ENCODE measurements around the gene PCDHGA8. TPM values are rescaled to one million over a fixed set of nuclear protein-coding genes. Genes with fewer than 3 reads are reported as not detected.

PCDHGA8 gene
- total RNA-seq, 1 donor from 2014 or later, result 1.5 TPM

DNA sequence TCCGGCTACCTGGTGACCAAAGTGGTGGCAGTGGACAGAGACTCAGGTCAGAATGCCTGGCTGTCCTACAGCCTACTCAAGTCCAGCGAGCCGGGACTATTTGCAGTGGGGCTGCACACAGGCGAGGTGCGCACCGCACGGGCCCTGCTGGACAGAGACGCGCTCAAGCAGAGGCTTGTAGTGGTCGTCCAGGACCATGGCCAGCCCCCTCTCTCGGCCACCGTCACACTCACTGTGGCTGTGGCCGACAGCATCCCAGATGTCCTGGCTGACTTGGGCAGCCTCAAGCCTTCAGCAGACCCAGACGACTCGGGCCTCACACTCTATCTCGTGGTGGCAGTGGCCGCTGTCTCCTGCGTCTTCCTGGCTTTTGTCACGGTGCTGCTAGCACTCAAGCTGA is 35.5 kb upstream of the PCDHGA8 start:
- TF ChIP-seq, protein P1, sequence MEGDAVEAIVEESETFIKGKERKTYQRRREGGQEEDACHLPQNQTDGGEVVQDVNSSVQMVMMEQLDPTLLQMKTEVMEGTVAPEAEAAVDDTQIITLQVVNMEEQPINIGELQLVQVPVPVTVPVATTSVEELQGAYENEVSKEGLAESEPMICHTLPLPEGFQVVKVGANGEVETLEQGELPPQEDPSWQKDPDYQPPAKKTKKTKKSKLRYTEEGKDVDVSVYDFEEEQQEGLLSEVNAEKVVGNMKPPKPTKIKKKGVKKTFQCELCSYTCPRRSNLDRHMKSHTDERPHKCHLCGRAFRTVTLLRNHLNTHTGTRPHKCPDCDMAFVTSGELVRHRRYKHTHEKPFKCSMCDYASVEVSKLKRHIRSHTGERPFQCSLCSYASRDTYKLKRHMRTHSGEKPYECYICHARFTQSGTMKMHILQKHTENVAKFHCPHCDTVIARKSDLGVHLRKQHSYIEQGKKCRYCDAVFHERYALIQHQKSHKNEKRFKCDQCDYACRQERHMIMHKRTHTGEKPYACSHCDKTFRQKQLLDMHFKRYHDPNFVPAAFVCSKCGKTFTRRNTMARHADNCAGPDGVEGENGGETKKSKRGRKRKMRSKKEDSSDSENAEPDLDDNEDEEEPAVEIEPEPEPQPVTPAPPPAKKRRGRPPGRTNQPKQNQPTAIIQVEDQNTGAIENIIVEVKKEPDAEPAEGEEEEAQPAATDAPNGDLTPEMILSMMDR (IDR thresholded peaks at IDR 0.05), result no peak
- intact Hi-C loops (cut with DNase I), result no loop called here
- Histone ChIP-seq H3K36me3 (no peaks in the 10 kb centered on the region), H3K4me1 (no peaks in the 10 kb centered on the region), H3K27ac (no peak overlapping the region), H3K27me3 (ENCODE audit: low read depth) (peaks cover 24% of the 10 kb centered on the region), H3K4me3 (no peak overlapping the region), H3K9me3 (peaks cover 62% of the 10 kb centered on the region)
- ATAC-seq (no peak), DNase-seq (no peak)

DNA sequence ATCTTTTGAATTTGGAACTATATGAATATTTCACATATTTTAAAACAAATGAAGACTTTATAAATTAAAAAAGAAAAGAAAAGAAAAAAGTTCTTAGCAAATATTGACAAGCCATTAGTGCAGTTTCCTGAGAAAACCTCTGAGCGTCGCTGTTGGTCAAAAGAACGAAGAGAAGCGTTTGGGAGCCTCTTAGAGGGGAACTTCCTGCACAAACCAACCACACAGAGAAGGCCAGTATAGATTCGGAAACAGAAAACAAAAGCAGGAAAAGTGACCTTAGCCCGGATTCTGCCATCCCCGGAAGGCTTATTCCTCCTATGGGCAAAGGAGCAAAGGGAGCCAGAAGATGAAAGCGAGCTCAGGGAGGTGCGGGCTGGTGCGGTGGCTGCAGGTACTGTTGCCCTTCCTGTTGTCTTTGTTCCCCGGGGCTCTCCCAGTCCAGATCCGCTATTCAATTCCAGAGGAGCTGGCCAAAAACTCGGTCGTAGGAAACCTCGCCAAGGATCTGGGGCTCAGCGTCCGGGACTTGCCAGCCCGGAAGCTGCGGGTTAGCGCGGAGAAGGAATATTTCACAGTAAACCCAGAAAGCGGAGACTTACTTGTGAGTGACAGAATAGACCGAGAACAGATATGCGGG is 32.5 kb upstream of the PCDHGA8 start, which contains the start of gene PCDHGB2:
PCDHGB2 (plus strand) TSS at position 205 of the 637 bp plus-strand sequence; CDS start at position 347, 142 bp downstream.
- no peak for DNase-seq
- TF ChIP-seq, protein P1 (IDR thresholded peaks at IDR 0.05), result peak; percentile 37

DNA sequence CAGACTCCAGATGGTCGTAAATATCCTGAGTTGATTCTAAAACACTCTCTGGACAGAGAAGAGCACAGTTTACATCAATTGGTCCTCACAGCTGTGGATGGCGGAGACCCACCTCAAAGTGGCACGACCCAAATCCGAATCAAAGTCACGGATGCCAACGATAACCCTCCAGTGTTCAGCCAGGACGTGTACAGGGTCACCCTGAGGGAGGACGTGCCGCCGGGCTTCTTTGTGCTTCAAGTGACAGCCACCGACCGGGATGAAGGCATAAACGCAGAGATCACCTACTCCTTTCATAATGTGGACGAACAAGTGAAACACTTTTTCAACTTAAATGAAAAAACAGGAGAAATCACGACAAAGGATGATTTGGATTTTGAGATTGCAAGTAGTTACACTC is 31.7 kb upstream of the PCDHGA8 start:
- TF ChIP-seq, protein P1 (IDR thresholded peaks at IDR 0.05), result no peak
- H3K27me3 ChIP-seq (ENCODE audit: low read depth), result peaks cover 34% of the 10 kb centered on the region
- ATAC-seq (no peak), DNase-seq (no peak)
- no peak overlapping the region for H3K27ac ChIP-seq
- H3K4me1 ChIP-seq, result no peaks in the 10 kb centered on the region
- intact Hi-C loops (cut with DNase I), result no loop called here
- peaks cover 78% of the 10 kb centered on the region for H3K9me3 ChIP-seq
- no peaks in the 10 kb centered on the region for H3K36me3 ChIP-seq
- no peak overlapping the region for H3K4me3 ChIP-seq

More for the DNA sequence above, 32.5 kb upstream of the PCDHGA8 start, which contains the start of gene PCDHGB2:
- intact Hi-C loops (cut with DNase I), result no loop called here
- Histone ChIP-seq H3K4me1 (no peaks in the 10 kb centered on the region), H3K9me3 (peaks cover 78% of the 10 kb centered on the region), H3K27ac (no peak within 1 kb of the TSS), H3K4me3 (peak within 1 kb of the TSS; percentile 41), H3K27me3 (ENCODE audit: low read depth) (peaks cover 28% of the 10 kb centered on the region), H3K36me3 (no peaks in the 10 kb centered on the region)
- ATAC-seq, result no peak

- Histone ChIP-seq H3K27ac (no peak overlapping the region), H3K4me1 (no peaks in the 10 kb centered on the region), H3K4me3 (no peak overlapping the region), H3K27me3 (ENCODE audit: low read depth) (peaks cover 49% of the 10 kb centered on the region), H3K9me3 (peaks cover 80% of the 10 kb centered on the region), H3K36me3 (no peaks in the 10 kb centered on the region)
- TF ChIP-seq, protein P1 (IDR thresholded peaks at IDR 0.05), result no peak
- no peak for ATAC-seq
- intact Hi-C loops (cut with DNase I), result no loop called here
- DNase-seq, result no peak
Measured at GRCh38 chr5:141362719-141363118, 29.7 kb upstream of the PCDHGA8 start.

DNA sequence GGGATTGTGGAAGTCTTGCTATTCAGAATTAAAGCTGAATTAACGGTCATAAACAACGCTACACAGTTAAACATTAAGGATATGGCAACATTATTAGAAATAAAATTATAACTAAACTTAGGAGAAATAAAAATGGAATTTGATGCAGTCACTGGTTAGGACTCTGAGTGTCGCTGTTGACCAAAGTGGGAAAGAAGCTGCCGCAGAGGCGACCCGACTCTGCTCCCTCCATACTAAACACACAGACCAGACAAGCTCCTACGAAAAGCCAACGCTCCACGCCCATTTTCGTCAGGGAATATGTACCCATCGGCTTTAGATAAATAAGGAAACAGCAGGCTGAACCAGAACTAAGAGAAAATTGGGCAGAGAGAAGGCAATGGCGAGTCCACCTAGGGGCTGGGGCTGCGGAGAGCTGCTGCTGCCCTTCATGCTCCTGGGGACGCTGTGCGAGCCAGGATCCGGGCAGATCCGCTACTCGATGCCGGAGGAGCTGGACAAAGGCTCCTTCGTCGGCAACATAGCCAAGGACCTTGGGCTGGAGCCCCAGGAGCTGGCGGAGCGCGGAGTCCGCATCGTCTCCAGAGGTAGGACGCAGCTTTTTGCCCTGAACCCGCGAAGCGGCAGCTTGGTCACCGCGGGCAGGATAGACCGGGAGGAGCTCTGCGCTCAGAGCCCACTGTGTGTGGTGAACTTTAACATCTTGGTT is 28.3 kb upstream of the PCDHGA8 start, which contains the start of gene PCDHGA5:
PCDHGA5 (plus strand) TSS at position 211 of the 709 bp plus-strand sequence; CDS start at position 380, 169 bp downstream.
- no peak for ATAC-seq
- Histone ChIP-seq H3K4me1 (no peaks in the 10 kb centered on the region), H3K27ac (no peak within 1 kb of the TSS), H3K4me3 (peak within 1 kb of the TSS; percentile 28), H3K27me3 (ENCODE audit: low read depth) (peaks cover 49% of the 10 kb centered on the region), H3K36me3 (no peaks in the 10 kb centered on the region), H3K9me3 (peaks cover 79% of the 10 kb centered on the region)
- no peak for DNase-seq
- TF ChIP-seq, protein P1 (IDR thresholded peaks at IDR 0.05), result no peak
- intact Hi-C loops (cut with DNase I), result no loop called here
